Endothelial cell (in vitro differentiated cells): Measurements from ENCODE around the gene UBAC2. TPM values are rescaled to one million over a fixed set of nuclear protein-coding genes. Genes with fewer than 3 reads are reported as not detected.

ENCODE experiments used
- DNase-seq: peaks from one replicate; pipeline ENCODE4 v3.0.0; 2021; ENCODE audit warnings: low spot score
- H3K27ac Mint-ChIP-seq: one replicate; pipeline ENCODE4 v1.8.0; 2021; ENCODE audit warnings: mixed read lengths, inconsistent platforms; ENCODE audit not compliant: unreplicated experiment
- H3K27me3 Mint-ChIP-seq: one replicate; pipeline ENCODE4 v1.8.0; 2021; ENCODE audit warnings: mild to moderate bottlenecking, moderate library complexity, mixed read lengths, inconsistent platforms; ENCODE audit not compliant: unreplicated experiment
- H3K36me3 Mint-ChIP-seq: one replicate; pipeline ENCODE4 v1.8.0; 2021; ENCODE audit warnings: mild to moderate bottlenecking, low read depth, mixed read lengths, inconsistent platforms; ENCODE audit not compliant: unreplicated experiment
- H3K4me1 Mint-ChIP-seq: one replicate; pipeline ENCODE4 v1.8.0; 2021; ENCODE audit warnings: mild to moderate bottlenecking, mixed read lengths, inconsistent platforms; ENCODE audit not compliant: unreplicated experiment
- H3K4me3 Mint-ChIP-seq: one replicate; pipeline ENCODE4 v1.8.0; 2021; ENCODE audit warnings: mild to moderate bottlenecking, mixed read lengths, inconsistent platforms; ENCODE audit not compliant: unreplicated experiment
- H3K9me3 Mint-ChIP-seq: one replicate; pipeline ENCODE4 v1.8.0; 2021; ENCODE audit warnings: mixed read lengths, inconsistent platforms; ENCODE audit not compliant: unreplicated experiment
- CTCF ChIP-seq: fragments of 200-600 bp; sonication (generic); IDR thresholded peaks from one replicate; pipeline ENCODE4 v1.5.0; 2021; ENCODE audit warnings: antibody characterized with exemption; ENCODE audit not compliant: unreplicated experiment
- total RNA-seq: library from RNA; stranded (reverse); fragmentation: NEBNext Ultra II Directional; extraction: Animal tissue kit (Norgen Biotek cat#: 25700); gene quantifications from one replicate; pipeline ENCODE4 v1.2.1, GENCODE V29; 2021; ENCODE audit not compliant: unreplicated experiment

UBAC2 gene
- total RNA-seq, 1 donor from 2014 or later: 58.6 TPM

GRCh38 chr13:99267927-99268326 is 67.3 kb downstream of the UBAC2 start:
- Mint-ChIP-seq H3K4me1 (peaks cover 27% of the 10 kb centered on the region), H3K27ac (no peak overlapping the region), H3K27me3 (no peaks in the 10 kb centered on the region), H3K36me3 (peaks cover 4% of the 10 kb centered on the region), H3K4me3 (no peak overlapping the region), H3K9me3 (no peaks in the 10 kb centered on the region)
- TF ChIP-seq CTCF: no peak
- no peak for DNase-seq

- Mint-ChIP-seq H3K9me3 (no peaks in the 10 kb centered on the region), H3K4me3 (no peak overlapping the region), H3K27ac (no peak overlapping the region), H3K4me1 (peaks cover 23% of the 10 kb centered on the region), H3K27me3 (no peaks in the 10 kb centered on the region), H3K36me3 (peaks cover 4% of the 10 kb centered on the region)
- no peak for TF ChIP-seq CTCF
- no peak for DNase-seq
Measured at GRCh38 chr13:99268822-99269221, 68.2 kb downstream of the UBAC2 start.

- no peaks in the 10 kb centered on the region for H3K27me3 Mint-ChIP-seq
- peaks cover 15% of the 10 kb centered on the region for H3K4me1 Mint-ChIP-seq
- no peaks in the 10 kb centered on the region for H3K9me3 Mint-ChIP-seq
- no peak for DNase-seq
- TF ChIP-seq CTCF: no peak
- H3K36me3 Mint-ChIP-seq: peaks cover 4% of the 10 kb centered on the region
- no peak overlapping the region for H3K27ac Mint-ChIP-seq
- H3K4me3 Mint-ChIP-seq: no peak overlapping the region
Measured at GRCh38 chr13:99269627-99270241, 69.1 kb downstream of the UBAC2 start.

- Mint-ChIP-seq H3K27ac (no peak overlapping the region), H3K9me3 (no peaks in the 10 kb centered on the region), H3K27me3 (no peaks in the 10 kb centered on the region), H3K36me3 (peaks cover 4% of the 10 kb centered on the region), H3K4me3 (no peak overlapping the region), H3K4me1 (peaks cover 12% of the 10 kb centered on the region)
- no peak for TF ChIP-seq CTCF
- no peak for DNase-seq
Measured at GRCh38 chr13:99270518-99270917, 69.9 kb downstream of the UBAC2 start.

- Mint-ChIP-seq H3K27me3 (no peaks in the 10 kb centered on the region), H3K36me3 (peaks cover 4% of the 10 kb centered on the region), H3K4me3 (no peak overlapping the region), H3K9me3 (no peaks in the 10 kb centered on the region), H3K27ac (no peak overlapping the region), H3K4me1 (peaks cover 9% of the 10 kb centered on the region)
- TF ChIP-seq CTCF: no peak
- no peak for DNase-seq
Measured at GRCh38 chr13:99271249-99271648, 70.6 kb downstream of the UBAC2 start.
